CD4-positive, alpha-beta T cell (primary cell): ENCODE data around the gene NUDCD2. TPM values are rescaled to one million over a fixed set of nuclear protein-coding genes. Genes with fewer than 3 reads are reported as not detected.

Source experiments
- ATAC-seq: fragments of 200-7000 bp; cut with Tn5 transposase; one replicate; pipeline ENCODE4 v1.10.0; 2022; ENCODE audit warnings: mild to moderate bottlenecking; ENCODE audit not compliant: poor library complexity
- CTCF ChIA-PET: fragments of 350-600 bp; sonication (Branson Sonifier 250); formaldehyde crosslinking; loops from one replicate; lab custom pipeline; 2021; ENCODE audit warnings: antibody characterized with exemption, inconsistent platforms; lab: Charles Lee
- POLR2A ChIA-PET: fragments of 350-600 bp; sonication (Branson Sonifier 250); formaldehyde crosslinking; loops from one replicate; lab custom pipeline; 2021; ENCODE audit warnings: antibody characterized with exemption, inconsistent platforms; lab: Charles Lee
- DNase-seq, 14 experiments: peaks; one replicate each; pipeline ENCODE4 v3.0.0-alpha.2; 2013 to 2020; ENCODE audit warnings: mixed read lengths in 2 of 14
- H3K27ac ChIP-seq, 2 donors: one replicate each; pipeline versions ENCODE4 v1.5.1 to v1.7.0; 2013; ENCODE audit warnings: low read length in 2 of 2, low read depth in 1 of 2, mild to moderate bottlenecking in 1 of 2
- H3K27me3 ChIP-seq, 2 experiments: 1 replicate in 1 of 2; 2 replicates in 1 of 2; pipeline versions ENCODE4 v1.6.1 to v1.7.0; 2013; ENCODE audit warnings: low read length in 2 of 2, control low read depth in 1 of 2, mild to moderate bottlenecking in 1 of 2, moderate library complexity in 1 of 2; ENCODE audit not compliant: insufficient read depth in 2 of 2, control insufficient read depth in 1 of 2
- H3K36me3 ChIP-seq: one replicate; pipeline ENCODE4 v1.6.1; 2013; ENCODE audit warnings: low read length, control low read depth; ENCODE audit not compliant: insufficient read depth
- H3K4me1 ChIP-seq: one replicate; pipeline ENCODE4 v1.6.1; 2013; ENCODE audit warnings: low read length, control low read depth; ENCODE audit not compliant: insufficient read depth
- H3K4me3 ChIP-seq: one replicate; pipeline ENCODE4 v1.5.1; 2013; ENCODE audit warnings: mild to moderate bottlenecking, low read length, moderate library complexity
- H3K9me3 ChIP-seq, 2 experiments: 1 replicate in 1 of 2; 2 replicates in 1 of 2; pipeline versions ENCODE4 v1.6.1 to v1.7.0; 2013; ENCODE audit warnings: low read length in 2 of 2, mild to moderate bottlenecking in 2 of 2, control low read depth in 1 of 2, moderate library complexity in 1 of 2; ENCODE audit not compliant: control insufficient read depth in 1 of 2, insufficient read depth in 1 of 2
- H3K27ac Mint-ChIP-seq: one replicate; pipeline ENCODE4 v1.8.0; 2020; ENCODE audit warnings: mixed read lengths
- H3K27me3 Mint-ChIP-seq: one replicate; pipeline ENCODE4 v1.8.0; 2021; ENCODE audit warnings: mixed read lengths
- H3K36me3 Mint-ChIP-seq: one replicate; pipeline ENCODE4 v1.8.0; 2021; ENCODE audit warnings: low read depth, mixed read lengths
- H3K4me1 Mint-ChIP-seq: one replicate; pipeline ENCODE4 v1.8.0; 2021; ENCODE audit warnings: low read depth, mixed read lengths
- H3K4me3 Mint-ChIP-seq: one replicate; pipeline ENCODE4 v1.8.0; 2020; ENCODE audit warnings: mild to moderate bottlenecking, mixed read lengths
- H3K9me3 Mint-ChIP-seq: one replicate; pipeline ENCODE4 v1.8.0; 2020; ENCODE audit warnings: mixed read lengths
- CTCF ChIP-seq: fragments of 200-600 bp; IDR thresholded peaks from one replicate; pipeline ENCODE4 v1.8.0; 2022; ENCODE audit warnings: antibody characterized with exemption, mild to moderate bottlenecking
- intact Hi-C, 2 experiments: fragments of 100-400 bp; cut with DNase I in 1 of 2; cut with micrococcal nuclease in 1 of 2; formaldehyde crosslinking; loops; one replicate each; pipeline versions ENCODE4 v1.15.1 to v1.9.0; 2023 to 2025; cut with DNase I, micrococcal nuclease
- total RNA-seq, 174 experiments: library from RNA in 2 of 174; stranded (reverse) in 2 of 174; gene quantifications; one replicate each; pipeline ENCODE4 v1.2.3 and lab custom pipeline; 2021 to 2026

NUDCD2 gene
- total RNA-seq, 2 experiments from 2014 or later: 18.0 to 18.9 TPM

- H3K4me3 Mint-ChIP-seq: no peak overlapping the region
- CTCF ChIA-PET: no interaction called here
- H3K4me1 Mint-ChIP-seq: peaks cover 30% of the 10 kb centered on the region
- POLR2A ChIA-PET: no interaction called here
- no peak for DNase-seq
- no peak overlapping the region for H3K27ac Mint-ChIP-seq
- Histone ChIP-seq H3K4me3 (no peak overlapping the region), H3K27me3 (no peaks in the 10 kb centered on the region), H3K4me1 (peaks cover 7% of the 10 kb centered on the region), H3K9me3 (no peaks in the 10 kb centered on the region), H3K27ac (no peak overlapping the region), H3K36me3 (peaks cover 41% of the 10 kb centered on the region)
- H3K27me3 Mint-ChIP-seq: no peaks in the 10 kb centered on the region
- H3K36me3 Mint-ChIP-seq: peaks cover 70% of the 10 kb centered on the region
- H3K9me3 Mint-ChIP-seq: no peaks in the 10 kb centered on the region
- no peak for TF ChIP-seq CTCF
- intact Hi-C loops: no loop called here
- no peak for ATAC-seq
These were observed 6.2 kb downstream of the NUDCD2 start for GRCh38 chr5:163453705-163454104.

- Mint-ChIP-seq H3K4me1 (peaks cover 14% of the 10 kb centered on the region), H3K9me3 (no peaks in the 10 kb centered on the region), H3K4me3 (no peak overlapping the region), H3K27ac (no peak overlapping the region), H3K36me3 (peaks cover 81% of the 10 kb centered on the region), H3K27me3 (no peaks in the 10 kb centered on the region)
- H3K27me3 ChIP-seq: no peaks in the 10 kb centered on the region
- H3K27ac ChIP-seq: no peak overlapping the region
- peaks cover 54% of the 10 kb centered on the region for H3K36me3 ChIP-seq
- CTCF ChIA-PET: no interaction called here
- POLR2A ChIA-PET: no interaction called here
- TF ChIP-seq CTCF: no peak
- ATAC-seq (no peak), DNase-seq (no peak)
- intact Hi-C loops: no loop called here
- no peaks in the 10 kb centered on the region for H3K9me3 ChIP-seq
- no peak overlapping the region for H3K4me3 ChIP-seq
- no peaks in the 10 kb centered on the region for H3K4me1 ChIP-seq
These were observed 8.4 kb downstream of the NUDCD2 start for GRCh38 chr5:163451489-163451888.

GRCh38 chr5:163448491-163448890 is 11.4 kb downstream of the NUDCD2 start:
- ATAC-seq: no peak

More at GRCh38 chr5:163448491-163448890, 11.4 kb downstream of the NUDCD2 start:
- H3K27ac ChIP-seq: no peak overlapping the region
- Mint-ChIP-seq H3K36me3 (peaks cover 85% of the 10 kb centered on the region), H3K27me3 (no peaks in the 10 kb centered on the region), H3K9me3 (no peaks in the 10 kb centered on the region), H3K4me3 (no peak overlapping the region), H3K27ac (no peak overlapping the region), H3K4me1 (no peaks in the 10 kb centered on the region)
- H3K36me3 ChIP-seq: peaks cover 60% of the 10 kb centered on the region
- ChIA-PET CTCF (interaction anchor here (1.5 to 1.8 kb wide), 2 partner anchors 10 to 11 kb away, joined by 4 to 6 read pairs; partner anchors contain the start of genes CCNG1 and NUDCD2), POLR2A (interaction anchor here (4.1 kb wide), 1 partner anchor 11 kb away, joined by 16 read pairs; the partner anchor contains the start of genes HMMR and NUDCD2)
- no peak for DNase-seq
- intact Hi-C loops: no loop called here
- H3K4me3 ChIP-seq: no peak overlapping the region
- no peaks in the 10 kb centered on the region for H3K4me1 ChIP-seq
- no peaks in the 10 kb centered on the region for H3K9me3 ChIP-seq
- no peaks in the 10 kb centered on the region for H3K27me3 ChIP-seq
- TF ChIP-seq CTCF: no peak
